Panc1 (cell line): Measurements from ENCODE around the gene FUNDC1.

ENCODE experiments used
- SIN3A ChIP-seq: IDR thresholded peaks from 2 replicates; pipeline ENCODE4 v1.6.1; 2012; ENCODE audit warnings: low read depth, mild to moderate bottlenecking, low read length, moderate library complexity, borderline replicate concordance; ENCODE audit not compliant: insufficient read depth
- TF ChIP-seq, protein P1 (sequence below): fragments of 450-650 bp; IDR thresholded peaks from 2 replicates; pipeline ENCODE4 v1.5.1; 2017; ENCODE audit warnings: mild to moderate bottlenecking
- TF ChIP-seq, protein P2 (sequence below), 2 experiments: IDR thresholded peaks; 2 replicates each; pipeline ENCODE4 v1.6.1; 2011 to 2012; ENCODE audit warnings: low read depth in 2 of 2, control low read depth in 1 of 2, low read length in 1 of 2, mild to moderate bottlenecking in 1 of 2, moderate library complexity in 1 of 2; ENCODE audit not compliant: insufficient read depth in 1 of 2

DNA sequence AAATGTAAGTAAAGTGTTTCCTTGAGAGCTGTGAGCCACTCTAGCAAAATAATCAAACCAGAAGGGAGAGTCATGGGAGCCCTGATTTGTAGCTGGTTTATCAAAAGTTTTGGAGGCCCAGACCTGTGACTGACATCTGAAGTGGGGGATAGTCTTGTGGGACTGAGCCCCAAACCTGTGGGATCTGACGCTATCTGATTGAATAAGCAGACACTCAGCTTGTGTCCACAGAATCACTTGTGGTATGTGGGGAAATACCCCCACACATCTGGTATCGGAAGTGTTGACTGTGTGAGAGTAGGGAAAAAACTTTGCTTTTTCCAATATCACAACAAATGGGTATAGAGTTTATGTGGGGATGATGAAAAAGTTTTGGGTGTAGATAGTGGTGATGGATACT, 35.4 kb downstream of the FUNDC1 start:
- TF ChIP-seq, protein P1, sequence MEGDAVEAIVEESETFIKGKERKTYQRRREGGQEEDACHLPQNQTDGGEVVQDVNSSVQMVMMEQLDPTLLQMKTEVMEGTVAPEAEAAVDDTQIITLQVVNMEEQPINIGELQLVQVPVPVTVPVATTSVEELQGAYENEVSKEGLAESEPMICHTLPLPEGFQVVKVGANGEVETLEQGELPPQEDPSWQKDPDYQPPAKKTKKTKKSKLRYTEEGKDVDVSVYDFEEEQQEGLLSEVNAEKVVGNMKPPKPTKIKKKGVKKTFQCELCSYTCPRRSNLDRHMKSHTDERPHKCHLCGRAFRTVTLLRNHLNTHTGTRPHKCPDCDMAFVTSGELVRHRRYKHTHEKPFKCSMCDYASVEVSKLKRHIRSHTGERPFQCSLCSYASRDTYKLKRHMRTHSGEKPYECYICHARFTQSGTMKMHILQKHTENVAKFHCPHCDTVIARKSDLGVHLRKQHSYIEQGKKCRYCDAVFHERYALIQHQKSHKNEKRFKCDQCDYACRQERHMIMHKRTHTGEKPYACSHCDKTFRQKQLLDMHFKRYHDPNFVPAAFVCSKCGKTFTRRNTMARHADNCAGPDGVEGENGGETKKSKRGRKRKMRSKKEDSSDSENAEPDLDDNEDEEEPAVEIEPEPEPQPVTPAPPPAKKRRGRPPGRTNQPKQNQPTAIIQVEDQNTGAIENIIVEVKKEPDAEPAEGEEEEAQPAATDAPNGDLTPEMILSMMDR: no peak
- TF ChIP-seq, protein P2, sequence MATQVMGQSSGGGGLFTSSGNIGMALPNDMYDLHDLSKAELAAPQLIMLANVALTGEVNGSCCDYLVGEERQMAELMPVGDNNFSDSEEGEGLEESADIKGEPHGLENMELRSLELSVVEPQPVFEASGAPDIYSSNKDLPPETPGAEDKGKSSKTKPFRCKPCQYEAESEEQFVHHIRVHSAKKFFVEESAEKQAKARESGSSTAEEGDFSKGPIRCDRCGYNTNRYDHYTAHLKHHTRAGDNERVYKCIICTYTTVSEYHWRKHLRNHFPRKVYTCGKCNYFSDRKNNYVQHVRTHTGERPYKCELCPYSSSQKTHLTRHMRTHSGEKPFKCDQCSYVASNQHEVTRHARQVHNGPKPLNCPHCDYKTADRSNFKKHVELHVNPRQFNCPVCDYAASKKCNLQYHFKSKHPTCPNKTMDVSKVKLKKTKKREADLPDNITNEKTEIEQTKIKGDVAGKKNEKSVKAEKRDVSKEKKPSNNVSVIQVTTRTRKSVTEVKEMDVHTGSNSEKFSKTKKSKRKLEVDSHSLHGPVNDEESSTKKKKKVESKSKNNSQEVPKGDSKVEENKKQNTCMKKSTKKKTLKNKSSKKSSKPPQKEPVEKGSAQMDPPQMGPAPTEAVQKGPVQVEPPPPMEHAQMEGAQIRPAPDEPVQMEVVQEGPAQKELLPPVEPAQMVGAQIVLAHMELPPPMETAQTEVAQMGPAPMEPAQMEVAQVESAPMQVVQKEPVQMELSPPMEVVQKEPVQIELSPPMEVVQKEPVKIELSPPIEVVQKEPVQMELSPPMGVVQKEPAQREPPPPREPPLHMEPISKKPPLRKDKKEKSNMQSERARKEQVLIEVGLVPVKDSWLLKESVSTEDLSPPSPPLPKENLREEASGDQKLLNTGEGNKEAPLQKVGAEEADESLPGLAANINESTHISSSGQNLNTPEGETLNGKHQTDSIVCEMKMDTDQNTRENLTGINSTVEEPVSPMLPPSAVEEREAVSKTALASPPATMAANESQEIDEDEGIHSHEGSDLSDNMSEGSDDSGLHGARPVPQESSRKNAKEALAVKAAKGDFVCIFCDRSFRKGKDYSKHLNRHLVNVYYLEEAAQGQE (IDR thresholded peaks at IDR 0.05; ENCODE audit: insufficient read depth in 1 of 2, low read depth in 2 of 2, low read length in 1 of 2): no peak
- no peak for TF ChIP-seq SIN3A
